ENCODE measurements around the gene FAR2. TPM values are rescaled to one million over a fixed set of nuclear protein-coding genes. Genes with fewer than 3 reads are reported as not detected.

Gene FAR2
- total RNA-seq, 2 experiments from 2014 or later: 0.53 to 1.6 TPM

DNA sequence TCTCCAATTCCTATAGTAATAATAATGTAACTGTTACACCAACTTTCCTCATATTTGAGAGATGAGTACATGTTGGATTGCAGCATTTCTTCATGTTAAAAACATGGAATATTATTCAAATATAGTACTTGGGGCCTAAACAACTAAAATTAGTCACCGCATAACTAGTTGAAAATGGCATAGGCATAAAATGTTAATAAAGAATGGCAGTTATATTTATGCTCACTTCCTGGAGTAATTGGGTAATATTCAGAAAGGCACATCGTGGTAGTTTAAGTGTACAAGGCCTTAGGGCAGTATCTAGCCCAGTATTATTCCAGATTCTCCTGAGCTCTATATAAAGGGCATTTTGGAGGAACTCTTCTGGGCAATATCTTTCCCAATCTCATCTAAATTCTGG is 185.9 kb downstream of the FAR2 start:
- Histone ChIP-seq H3K4me3 (ENCODE audit: low read length) (no peak overlapping the region), H3K4me1 (ENCODE audit: insufficient read depth, low read length) (no peaks in the 10 kb centered on the region), H3K36me3 (ENCODE audit: insufficient read depth, low read length) (no peaks in the 10 kb centered on the region), H3K27ac (ENCODE audit: low read depth in 1 of 2, low read length in 2 of 2) (no peak overlapping the region), H3K27me3 (ENCODE audit: control insufficient read depth in 1 of 2, insufficient read depth in 2 of 2, low read length in 2 of 2) (no peaks in the 10 kb centered on the region), H3K9me3 (ENCODE audit: control insufficient read depth in 1 of 2, insufficient read depth in 1 of 2, low read length in 2 of 2) (no peaks in the 10 kb centered on the region)
- Mint-ChIP-seq H3K27me3 (no peaks in the 10 kb centered on the region), H3K4me1 (ENCODE audit: low read depth) (no peaks in the 10 kb centered on the region), H3K4me3 (no peak overlapping the region), H3K27ac (no peak overlapping the region), H3K9me3 (no peaks in the 10 kb centered on the region), H3K36me3 (ENCODE audit: low read depth) (peaks cover 29% of the 10 kb centered on the region)
- TF ChIP-seq, protein P1, sequence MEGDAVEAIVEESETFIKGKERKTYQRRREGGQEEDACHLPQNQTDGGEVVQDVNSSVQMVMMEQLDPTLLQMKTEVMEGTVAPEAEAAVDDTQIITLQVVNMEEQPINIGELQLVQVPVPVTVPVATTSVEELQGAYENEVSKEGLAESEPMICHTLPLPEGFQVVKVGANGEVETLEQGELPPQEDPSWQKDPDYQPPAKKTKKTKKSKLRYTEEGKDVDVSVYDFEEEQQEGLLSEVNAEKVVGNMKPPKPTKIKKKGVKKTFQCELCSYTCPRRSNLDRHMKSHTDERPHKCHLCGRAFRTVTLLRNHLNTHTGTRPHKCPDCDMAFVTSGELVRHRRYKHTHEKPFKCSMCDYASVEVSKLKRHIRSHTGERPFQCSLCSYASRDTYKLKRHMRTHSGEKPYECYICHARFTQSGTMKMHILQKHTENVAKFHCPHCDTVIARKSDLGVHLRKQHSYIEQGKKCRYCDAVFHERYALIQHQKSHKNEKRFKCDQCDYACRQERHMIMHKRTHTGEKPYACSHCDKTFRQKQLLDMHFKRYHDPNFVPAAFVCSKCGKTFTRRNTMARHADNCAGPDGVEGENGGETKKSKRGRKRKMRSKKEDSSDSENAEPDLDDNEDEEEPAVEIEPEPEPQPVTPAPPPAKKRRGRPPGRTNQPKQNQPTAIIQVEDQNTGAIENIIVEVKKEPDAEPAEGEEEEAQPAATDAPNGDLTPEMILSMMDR (IDR thresholded peaks at IDR 0.05): no peak
- POLR2A ChIA-PET: no interaction called here
- intact Hi-C loops (cut with DNase I, micrococcal nuclease): no loop called here
- DNase-seq (no peak), ATAC-seq (ENCODE audit: poor library complexity) (no peak)
- CTCF ChIA-PET: interaction anchor here (1.6 kb wide), 1 partner anchor 17 kb away, joined by 5 read pairs; no protein-coding TSS in a partner anchor

DNA sequence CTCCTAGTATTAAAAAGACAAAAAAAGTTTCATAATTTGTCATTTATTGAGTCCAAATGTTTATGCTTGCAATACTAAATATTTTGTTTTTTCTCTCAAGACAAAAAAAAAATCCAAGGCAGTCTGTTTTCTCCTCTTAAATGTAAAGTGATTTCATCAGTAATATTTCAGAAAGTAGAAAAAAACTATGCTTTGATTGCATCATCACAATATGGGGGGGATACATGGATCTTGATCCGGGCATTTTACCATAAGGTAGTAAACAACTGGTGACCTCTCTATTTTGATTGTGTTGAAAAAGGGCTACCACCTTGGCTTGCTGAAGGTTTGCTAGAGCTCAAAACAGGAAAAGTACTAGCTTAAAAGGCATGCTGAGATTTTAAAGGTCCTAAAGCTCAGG is 188.2 kb downstream of the FAR2 start:
- DNase-seq: no peak
- no peaks in the 10 kb centered on the region for H3K4me1 ChIP-seq (ENCODE audit: insufficient read depth, low read length)
- Mint-ChIP-seq H3K27ac (no peak overlapping the region), H3K4me1 (ENCODE audit: low read depth) (no peaks in the 10 kb centered on the region), H3K4me3 (no peak overlapping the region), H3K36me3 (ENCODE audit: low read depth) (peaks cover 47% of the 10 kb centered on the region), H3K27me3 (no peaks in the 10 kb centered on the region), H3K9me3 (no peaks in the 10 kb centered on the region)
- H3K9me3 ChIP-seq (ENCODE audit: control insufficient read depth in 1 of 2, insufficient read depth in 1 of 2, low read length in 2 of 2): no peaks in the 10 kb centered on the region
- no peak overlapping the region for H3K4me3 ChIP-seq (ENCODE audit: low read length)
- ChIA-PET CTCF (no interaction called here), POLR2A (interaction anchor here (0.7 kb wide), 1 partner anchor 44 kb away, joined by 3 read pairs; the partner anchor contains the start of gene ERGIC2)
- H3K27me3 ChIP-seq (ENCODE audit: control insufficient read depth in 1 of 2, insufficient read depth in 2 of 2, low read length in 2 of 2): no peaks in the 10 kb centered on the region
- peaks cover 7% of the 10 kb centered on the region for H3K36me3 ChIP-seq (ENCODE audit: insufficient read depth, low read length)
- intact Hi-C loops (cut with DNase I, micrococcal nuclease): no loop called here
- ATAC-seq (ENCODE audit: poor library complexity): no peak
- TF ChIP-seq, protein P1 (IDR thresholded peaks at IDR 0.05): no peak
- H3K27ac ChIP-seq (ENCODE audit: low read depth in 1 of 2, low read length in 2 of 2): no peak overlapping the region

DNA sequence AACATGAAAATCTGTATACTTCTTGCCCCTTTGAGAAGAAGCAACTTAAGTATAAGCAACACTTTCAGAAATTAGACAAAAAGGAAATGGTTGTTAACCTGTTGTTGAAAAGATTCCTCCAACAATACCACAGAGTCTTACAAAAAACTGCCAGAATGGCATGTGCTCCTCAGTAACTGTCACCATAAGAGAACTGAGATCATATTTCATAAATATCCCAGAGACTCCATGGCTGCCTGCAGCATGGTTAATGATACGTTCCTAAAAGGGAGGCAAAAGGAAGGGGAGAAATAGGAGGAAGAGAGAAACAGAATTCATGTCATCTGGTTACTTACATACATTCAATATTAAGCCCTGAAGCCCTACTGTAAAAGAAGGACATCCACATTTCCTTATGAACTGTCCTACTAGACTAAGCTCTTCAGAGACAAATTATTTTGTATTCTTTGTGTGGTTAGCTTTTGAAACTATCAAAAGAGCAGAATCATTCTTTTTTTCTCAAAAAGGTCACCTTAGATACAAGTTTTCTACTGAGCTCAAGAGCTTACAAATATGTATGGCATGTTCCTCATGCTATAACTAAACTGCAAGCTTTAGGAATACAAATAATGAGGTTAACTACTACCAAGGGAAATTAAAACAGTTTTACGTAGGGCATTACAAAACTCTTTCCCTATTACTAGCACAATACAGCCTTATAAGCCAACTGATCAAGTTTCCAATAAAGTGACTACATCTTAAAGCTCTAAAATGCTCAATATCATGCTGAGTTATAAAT is 194.1 kb downstream of the FAR2 start:
- TF ChIP-seq, protein P1 (IDR thresholded peaks at IDR 0.05): no peak
- ChIA-PET POLR2A (interaction anchor here (1.5 kb wide), 1 partner anchor 9 kb away, joined by 3 read pairs; no protein-coding TSS in a partner anchor), CTCF (no interaction called here)
- Histone ChIP-seq H3K9me3 (ENCODE audit: control insufficient read depth in 1 of 2, insufficient read depth in 1 of 2, low read length in 2 of 2) (no peaks in the 10 kb centered on the region), H3K27me3 (ENCODE audit: control insufficient read depth in 1 of 2, insufficient read depth in 2 of 2, low read length in 2 of 2) (no peaks in the 10 kb centered on the region), H3K27ac (ENCODE audit: low read depth in 1 of 2, low read length in 2 of 2) (no peak overlapping the region), H3K36me3 (ENCODE audit: insufficient read depth, low read length) (peaks cover 49% of the 10 kb centered on the region), H3K4me3 (ENCODE audit: low read length) (no peak overlapping the region), H3K4me1 (ENCODE audit: insufficient read depth, low read length) (no peaks in the 10 kb centered on the region)
- Mint-ChIP-seq H3K4me3 (no peak overlapping the region), H3K27me3 (no peaks in the 10 kb centered on the region), H3K36me3 (ENCODE audit: low read depth) (peaks cover 75% of the 10 kb centered on the region), H3K27ac (no peak overlapping the region), H3K4me1 (ENCODE audit: low read depth) (no peaks in the 10 kb centered on the region), H3K9me3 (no peaks in the 10 kb centered on the region)
- intact Hi-C loops (cut with DNase I, micrococcal nuclease): no loop called here
- ATAC-seq (ENCODE audit: poor library complexity) (no peak), DNase-seq (no peak)

Measured in CD4-positive, alpha-beta T cell (primary cell).